Esophagus squamous epithelium (tissue), 4 donors: ENCODE measurements around the gene ATP8A2.

Source experiments
- CTCF ChIP-seq, 6 experiments: fragments of 450-650 bp in 4 of 6; fragments of 200-600 bp in 2 of 6; sonication (generic) in 2 of 6; IDR thresholded peaks; one replicate each; pipeline ENCODE4 v1.5.1; 2016 to 2019; ENCODE audit warnings: antibody characterized with exemption in 6 of 6, mild to moderate bottlenecking in 4 of 6, moderate library complexity in 4 of 6
- POLR2A ChIP-seq, 4 donors: fragments of 450-650 bp; IDR thresholded peaks; one replicate each; pipeline ENCODE4 v1.6.1; 2017; ENCODE audit warnings: antibody characterized with exemption in 4 of 4, mild to moderate bottlenecking in 4 of 4, moderate library complexity in 3 of 4

DNA sequence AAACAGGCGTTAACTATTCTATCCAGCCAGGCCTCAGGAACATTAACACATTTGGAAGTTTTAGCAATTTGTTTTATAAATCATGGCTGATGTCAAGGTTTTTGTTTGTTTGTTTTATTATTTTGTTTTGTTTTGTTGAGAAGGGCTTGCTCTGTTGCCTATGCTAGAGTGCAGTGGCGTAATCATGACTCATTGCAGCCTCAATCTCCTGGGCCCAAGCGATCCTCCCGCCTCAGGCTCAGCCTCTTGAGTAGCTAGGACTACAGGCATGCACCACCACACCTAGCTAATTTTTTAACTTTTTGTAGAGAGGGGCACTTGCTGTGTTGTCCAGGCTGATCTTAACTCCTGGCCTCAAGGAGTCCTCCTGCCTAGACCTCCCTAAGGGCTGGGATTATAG, 42.1 kb upstream of the ATP8A2 start:
- TF ChIP-seq POLR2A (IDR thresholded peaks at IDR 0.05) (no peak), CTCF (IDR thresholded peaks at IDR 0.05) (no peak)
